SHP77 treated with DMSO at 0.1 percent for 48 hours (cell line): ENCODE results near the gene SLC4A8.
A peak's percentile ranks its signal among the peaks of the same experiment; 100 is the strongest.
"Not testable (repeated sequence)": the region's sequence is repeated elsewhere in the genome, so short reads cannot be mapped to it uniquely, and the experiment has no call there.

Experiments used
- DNase-seq: peaks from one replicate; lab custom pipeline; 2025; lab: John Stamatoyannopoulos, UW

Gene SLC4A8

GRCh38 chr12:51429700-51430099 lies 5.1 kb downstream of the SLC4A8 start:
- no peak for DNase-seq

DNA sequence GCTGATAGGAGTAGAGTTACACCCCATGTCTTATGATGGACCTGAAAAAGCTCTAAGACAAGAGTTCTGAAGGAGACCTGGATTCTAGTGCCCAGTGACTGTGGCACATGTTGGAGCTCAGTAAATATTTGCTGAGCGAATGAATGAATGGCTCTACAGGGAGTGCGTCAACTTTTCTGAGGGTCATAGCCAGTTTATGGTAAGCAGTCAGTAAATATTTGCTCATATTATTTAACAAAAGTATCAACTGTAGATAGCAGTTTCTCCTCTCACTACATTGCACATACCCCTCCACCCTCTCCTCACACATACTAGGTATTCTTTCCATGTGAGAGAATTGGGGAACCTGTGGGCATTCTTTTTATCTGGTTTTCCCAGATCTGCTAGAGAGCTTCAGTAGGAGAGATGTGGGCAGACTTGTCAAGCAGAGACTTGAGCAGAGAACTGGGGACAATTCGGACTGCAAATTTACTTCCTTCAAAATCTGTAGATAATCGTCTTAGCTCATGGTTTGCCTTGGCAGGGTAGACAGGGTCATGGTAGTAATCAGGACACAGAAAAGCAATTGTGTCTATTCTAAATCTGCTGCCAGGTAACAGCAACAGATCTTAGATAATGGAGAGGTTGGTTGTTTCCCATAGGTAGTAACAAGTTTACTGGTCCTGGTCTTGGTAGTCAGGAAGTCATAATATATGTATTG lies 5.7 kb downstream of the SLC4A8 start:
- peak; percentile 67 for DNase-seq

DNA sequence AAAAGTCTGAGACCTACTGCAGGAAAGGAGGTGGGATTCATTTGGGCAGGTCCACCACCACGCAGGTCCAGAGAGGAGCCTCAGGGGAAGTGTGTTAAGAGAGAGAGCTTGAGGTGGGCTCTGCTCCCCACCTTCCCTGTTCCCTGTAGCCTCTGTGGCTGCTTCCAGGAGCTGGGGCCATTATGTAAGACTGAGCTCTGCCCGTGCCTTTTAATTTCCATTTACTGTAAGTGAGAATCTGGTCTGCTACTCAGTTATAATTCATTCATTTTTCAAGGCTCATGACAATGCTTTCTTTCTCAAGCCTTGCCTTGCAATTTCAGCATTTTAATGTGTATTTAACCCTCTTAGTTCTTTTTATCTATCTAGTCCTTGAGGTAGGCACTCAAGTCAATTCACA lies 8.3 kb downstream of the SLC4A8 start:
- no peak for DNase-seq

DNA sequence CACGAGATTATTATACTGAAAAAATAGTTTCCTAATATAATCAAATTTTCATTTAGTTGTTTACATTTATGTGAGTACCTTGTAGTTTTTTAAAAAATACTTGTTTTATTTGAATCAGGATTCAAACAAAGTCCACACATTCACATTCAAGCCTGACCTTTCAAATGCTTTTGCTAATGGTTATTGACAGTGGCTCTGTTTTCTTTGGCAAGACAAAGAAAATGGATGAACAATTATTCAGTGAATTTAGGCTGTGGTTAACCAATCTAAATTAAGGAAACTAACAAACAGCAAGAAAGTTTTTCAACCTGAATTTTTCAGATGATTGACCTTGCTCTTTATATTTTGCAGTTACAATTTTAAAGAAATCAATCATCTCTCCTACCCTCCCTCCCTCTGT lies 9.7 kb downstream of the SLC4A8 start:
- DNase-seq = no peak

DNA sequence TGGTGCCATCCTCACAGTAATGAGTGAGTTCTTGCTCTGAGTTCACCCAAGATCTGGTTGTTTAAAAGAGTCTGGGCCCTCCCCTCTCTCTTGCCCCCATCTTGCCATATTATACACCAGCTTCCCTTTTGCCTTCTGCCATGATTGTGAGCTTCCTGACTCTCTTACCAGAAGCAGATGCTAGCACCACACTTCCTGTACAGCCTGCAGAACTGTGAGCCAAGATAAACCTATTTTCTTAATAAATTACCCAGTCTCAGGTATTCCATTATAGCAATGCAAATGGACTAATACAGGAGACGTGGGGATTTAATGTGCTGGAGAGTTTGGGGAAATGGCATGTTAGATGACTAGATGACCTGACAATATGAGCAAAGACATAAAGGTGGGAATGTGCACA lies 12.8 kb downstream of the SLC4A8 start:
- DNase-seq = no peak

- no peak for DNase-seq
These were observed 14.7 kb downstream of the SLC4A8 start for GRCh38 chr12:51439330-51439729.

GRCh38 chr12:51441583-51441982 lies 17.0 kb downstream of the SLC4A8 start:
- no peak for DNase-seq

DNA sequence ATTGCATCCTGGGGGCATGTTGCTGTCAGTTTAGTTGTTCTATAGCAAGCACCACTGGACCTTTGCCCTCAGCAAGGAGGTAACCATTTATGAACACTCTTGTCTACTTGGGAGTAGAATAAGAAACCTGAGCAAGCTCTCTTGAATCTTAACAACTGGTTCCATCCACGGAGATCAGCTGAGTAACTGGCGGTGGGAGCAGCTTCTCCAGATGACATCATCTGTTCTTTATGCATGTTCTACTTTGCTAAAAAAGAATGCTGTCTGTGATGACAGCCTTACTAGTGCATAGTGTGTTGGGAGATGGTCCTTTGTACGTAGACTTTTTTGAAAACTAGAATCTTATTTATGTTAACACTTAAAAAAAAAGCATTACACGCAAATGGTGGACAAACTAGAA lies 17.7 kb downstream of the SLC4A8 start:
- no peak for DNase-seq

DNA sequence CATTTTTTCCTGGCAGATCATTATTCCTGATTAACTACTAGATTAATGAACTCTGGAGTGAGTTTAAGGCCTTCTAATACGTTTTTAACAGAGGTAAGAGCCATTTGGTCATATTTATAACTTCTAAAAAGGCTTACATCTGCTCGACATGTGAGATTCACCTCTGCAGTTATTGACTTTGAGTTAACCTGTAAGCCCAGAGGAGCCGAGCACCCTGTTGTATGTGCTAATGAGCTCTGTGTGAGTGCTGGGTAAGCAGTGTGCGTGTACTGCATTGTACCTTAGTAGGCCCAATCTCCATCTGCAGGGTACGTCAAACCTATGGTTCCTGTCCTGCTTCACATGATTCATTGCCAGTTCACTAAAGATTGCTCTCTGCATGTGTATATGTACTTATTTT lies 18.9 kb downstream of the SLC4A8 start:
- DNase-seq = no peak

GRCh38 chr12:51448618-51449256 lies 24.1 kb downstream of the SLC4A8 start:
- no peak for DNase-seq

DNA sequence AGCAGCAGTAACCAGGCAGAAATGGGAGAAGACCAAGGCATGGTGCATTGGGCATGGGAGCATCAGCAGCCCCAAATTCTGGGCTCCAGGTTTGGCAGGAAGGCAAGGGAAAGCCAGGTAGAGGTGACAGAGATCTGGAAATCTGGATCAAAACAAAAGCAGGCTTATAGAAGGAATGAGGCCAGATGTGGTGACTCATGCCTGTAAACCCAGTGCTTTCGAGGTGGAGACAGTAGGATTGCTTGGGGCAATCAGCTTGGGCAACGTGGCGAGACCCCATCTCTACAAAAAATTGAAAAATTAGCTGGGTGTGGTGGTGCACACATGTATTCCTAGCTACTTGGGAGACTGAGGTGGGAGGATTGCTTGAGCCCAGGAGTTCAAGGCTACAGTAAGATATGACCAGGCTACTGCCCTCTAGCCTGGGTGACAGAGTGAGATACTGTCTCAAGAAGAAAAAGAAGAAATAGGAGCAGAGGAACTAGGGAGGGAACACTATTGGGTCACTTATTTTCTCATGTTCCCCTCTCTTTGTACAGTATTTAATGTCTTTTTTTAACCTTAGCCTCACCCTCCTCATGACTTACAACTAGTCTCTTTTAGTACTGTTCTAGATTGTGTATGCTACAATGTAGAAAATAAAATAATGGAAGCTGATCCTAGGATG lies 25.1 kb downstream of the SLC4A8 start:
- DNase-seq = no peak

GRCh38 chr12:51450333-51450732 lies 25.7 kb downstream of the SLC4A8 start:
- DNase-seq = no peak

DNA sequence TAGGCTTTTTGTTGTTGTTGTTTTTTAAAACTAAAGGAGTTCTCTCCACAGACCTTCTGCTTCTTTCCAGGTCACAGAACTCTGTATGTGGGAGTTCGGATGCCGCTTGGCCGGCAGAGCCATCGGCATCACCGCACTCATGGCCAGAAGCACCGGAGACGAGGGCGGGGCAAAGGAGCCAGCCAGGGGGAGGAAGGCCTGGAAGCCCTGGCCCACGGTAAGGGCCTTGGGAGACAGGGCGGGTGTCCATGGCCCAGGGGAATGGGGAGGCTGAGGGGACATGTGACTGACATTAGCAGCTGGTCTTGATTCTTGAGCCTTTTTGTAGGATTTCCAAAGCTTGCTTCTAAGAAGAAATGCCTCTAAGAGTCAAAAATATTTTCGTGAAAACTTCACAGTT lies 26.2 kb downstream of the SLC4A8 start:
- no peak for DNase-seq

DNA sequence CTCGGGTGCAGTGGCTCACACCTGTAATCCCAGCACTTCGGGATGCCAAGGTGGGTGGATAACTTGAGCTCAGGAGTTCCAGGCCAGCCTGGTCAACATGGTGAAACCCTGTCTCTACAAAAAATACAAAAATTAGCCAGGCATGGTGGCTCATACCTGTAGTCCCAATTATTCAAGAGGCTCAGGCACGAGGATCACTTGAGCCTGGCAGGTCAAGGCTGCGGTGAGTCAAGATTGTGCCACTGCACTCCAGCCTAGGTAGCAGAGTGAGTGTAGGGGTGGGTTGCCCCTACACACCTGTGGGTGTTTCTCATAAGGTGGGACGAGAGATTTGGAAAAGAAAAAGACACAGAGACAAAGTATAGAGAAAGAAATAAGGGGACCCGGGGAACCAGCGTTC lies 29.4 kb downstream of the SLC4A8 start:
- not testable (repeated sequence) for DNase-seq

DNA sequence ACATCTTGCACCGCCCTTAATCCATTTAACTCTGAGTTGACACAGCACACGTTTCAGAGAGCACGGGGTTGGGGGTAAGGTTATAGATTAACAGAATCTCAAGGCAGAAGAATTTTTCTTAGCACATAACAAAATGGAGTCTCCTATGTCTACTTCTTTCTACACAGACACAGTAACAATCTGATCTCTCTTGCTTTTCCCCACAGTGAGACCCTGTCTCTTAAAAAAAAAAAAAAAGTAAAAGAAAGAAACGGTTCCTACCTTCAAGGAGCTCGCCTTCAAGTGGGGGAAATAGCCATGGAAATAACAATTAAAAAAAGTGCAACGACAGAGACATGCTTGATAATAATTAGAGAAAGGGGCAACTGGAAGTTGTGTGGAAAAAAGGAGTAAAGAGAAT lies 30.4 kb downstream of the SLC4A8 start:
- DNase-seq = not testable (repeated sequence)

GRCh38 chr12:51458635-51459034 lies 34.0 kb downstream of the SLC4A8 start:
- no peak for DNase-seq

GRCh38 chr12:51460519-51460918 lies 35.9 kb downstream of the SLC4A8 start:
- DNase-seq = no peak

- no peak for DNase-seq
These were observed 40.9 kb downstream of the SLC4A8 start for GRCh38 chr12:51465491-51465890.

GRCh38 chr12:51470116-51470515 lies 45.5 kb downstream of the SLC4A8 start:
- no peak for DNase-seq

DNA sequence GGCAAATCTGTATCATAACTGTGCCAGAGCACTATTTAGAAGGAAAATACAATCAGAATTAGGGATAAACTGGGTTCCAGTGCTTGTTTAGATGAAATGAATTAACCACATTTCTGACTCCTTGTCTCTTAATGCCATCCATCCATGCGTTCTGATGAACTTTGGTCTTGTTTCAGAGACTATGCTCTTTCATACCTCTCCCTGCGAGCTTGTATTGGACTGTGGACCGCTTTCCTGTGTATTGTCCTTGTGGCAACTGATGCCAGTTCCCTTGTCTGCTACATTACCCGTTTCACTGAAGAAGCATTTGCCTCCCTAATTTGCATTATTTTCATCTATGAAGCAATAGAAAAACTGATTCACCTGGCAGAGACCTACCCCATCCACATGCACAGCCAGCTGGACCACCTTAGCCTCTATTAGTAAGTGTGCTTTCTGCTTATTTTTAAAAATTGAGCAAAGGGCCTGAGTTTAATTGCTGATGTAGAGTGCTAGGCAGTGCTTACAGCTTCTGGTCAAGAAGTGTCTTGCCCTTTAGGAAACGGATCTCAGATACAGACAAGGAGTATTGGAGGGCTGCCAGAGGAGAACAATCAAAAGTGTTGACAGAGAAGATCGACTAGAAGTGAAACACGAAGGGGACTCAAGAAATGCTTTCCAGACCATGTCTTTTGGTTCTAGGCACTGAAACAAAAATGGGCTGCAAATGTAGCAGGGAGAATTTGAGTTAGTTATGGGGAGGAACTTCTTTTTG lies 46.7 kb downstream of the SLC4A8 start:
- no peak for DNase-seq

DNA sequence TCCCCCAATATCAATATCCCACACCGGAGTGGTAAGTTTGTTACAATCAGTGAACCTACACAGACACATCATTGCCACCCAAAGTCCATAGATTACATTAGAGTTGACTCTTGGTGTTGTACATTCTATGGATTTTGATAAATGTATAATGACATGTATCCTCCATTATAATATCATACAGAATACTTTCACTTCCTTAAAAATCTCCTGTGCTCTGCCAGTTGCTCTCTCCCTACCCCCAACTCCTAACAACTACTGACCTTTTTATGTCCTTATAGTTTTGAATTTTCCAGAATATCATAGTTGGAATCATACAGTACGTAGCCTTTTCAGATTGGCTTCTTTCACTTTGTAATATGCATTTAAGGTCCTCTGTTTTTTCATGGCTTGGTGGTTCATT lies 48.4 kb downstream of the SLC4A8 start:
- DNase-seq = no peak

DNA sequence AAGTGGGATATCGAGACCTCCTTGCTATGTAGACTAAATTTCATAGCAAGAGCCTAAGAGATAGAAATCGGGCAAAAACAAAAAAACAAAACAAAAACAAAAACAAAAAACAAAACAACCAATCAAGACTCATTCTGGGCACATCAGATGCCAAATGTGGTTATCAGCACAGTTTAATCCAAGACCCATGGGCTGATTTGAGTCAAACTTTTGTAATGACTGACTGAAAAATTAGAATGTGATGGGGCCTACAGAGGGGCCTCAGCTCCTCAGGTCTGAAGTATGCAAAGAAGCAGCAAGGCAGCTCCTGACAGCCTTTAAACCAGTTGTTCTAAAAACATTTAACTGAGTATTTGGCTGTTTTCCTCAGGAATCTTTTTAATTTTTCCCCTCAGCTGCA lies 49.3 kb downstream of the SLC4A8 start:
- DNase-seq = no peak

DNA sequence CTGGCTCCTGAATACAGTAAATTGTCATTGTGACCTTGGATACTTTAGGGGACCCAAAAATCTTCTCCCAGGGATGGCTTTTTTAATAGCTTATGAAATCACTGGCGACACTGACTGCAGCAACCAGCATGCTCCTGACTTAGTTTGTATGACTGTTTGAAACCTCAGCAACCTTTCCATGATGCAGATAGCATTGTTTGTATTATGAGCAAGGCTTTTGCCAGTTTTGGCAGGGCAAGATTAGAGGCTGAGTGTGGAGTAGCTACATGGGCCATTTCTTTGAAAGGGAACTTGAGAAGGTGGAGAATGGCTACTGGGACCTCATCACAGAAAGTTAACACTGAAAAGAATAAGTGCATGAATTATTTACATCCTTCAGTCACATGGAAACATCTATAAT lies 50.9 kb downstream of the SLC4A8 start:
- no peak for DNase-seq
